Measurements from ENCODE around the gene TMEM147.

The TMEM147 gene

GRCh38 chr19:35546532-35546931, 1.1 kb downstream of the TMEM147 start:
- TF ChIP-seq ZNF274 (IDR thresholded peaks at IDR 0.05; ENCODE audit: low read depth, low read length) = no peak
- H3K4me3 ChIP-seq (ENCODE audit: low read length) = peak overlapping the region; percentile 83; the same call in 1 of the 2 replicates

- no peak overlapping the region for H3K4me3 ChIP-seq (ENCODE audit: low read length)
- no peak for TF ChIP-seq ZNF274 (IDR thresholded peaks at IDR 0.05; ENCODE audit: low read depth, low read length)
Measured at GRCh38 chr19:35549174-35549788, 3.9 kb downstream of the TMEM147 start.

- no peak overlapping the region for H3K4me3 ChIP-seq (ENCODE audit: low read length)
- TF ChIP-seq ZNF274 (IDR thresholded peaks at IDR 0.05; ENCODE audit: low read depth, low read length) = no peak
Measured at GRCh38 chr19:35549879-35550523, 4.6 kb downstream of the TMEM147 start.

- TF ChIP-seq ZNF274 (IDR thresholded peaks at IDR 0.05; ENCODE audit: low read depth, low read length) = no peak
- no peak overlapping the region for H3K4me3 ChIP-seq (ENCODE audit: low read length)
Measured at GRCh38 chr19:35551091-35551810, 5.8 kb downstream of the TMEM147 start.

- no peak overlapping the region for H3K4me3 ChIP-seq (ENCODE audit: low read length)
- no peak for TF ChIP-seq ZNF274 (IDR thresholded peaks at IDR 0.05; ENCODE audit: low read depth, low read length)
Measured at GRCh38 chr19:35552534-35553384, 7.3 kb downstream of the TMEM147 start.

- TF ChIP-seq ZNF274 (IDR thresholded peaks at IDR 0.05; ENCODE audit: low read depth, low read length) = no peak
- H3K4me3 ChIP-seq (ENCODE audit: low read length) = no peak overlapping the region
Measured at GRCh38 chr19:35553385-35554000, 8.1 kb downstream of the TMEM147 start.

GRCh38 chr19:35554076-35554475, 8.7 kb downstream of the TMEM147 start:
- no peak overlapping the region for H3K4me3 ChIP-seq (ENCODE audit: low read length)
- no peak for TF ChIP-seq ZNF274 (IDR thresholded peaks at IDR 0.05; ENCODE audit: low read depth, low read length)

GRCh38 chr19:35555301-35556005, 10.0 kb downstream of the TMEM147 start:
- TF ChIP-seq ZNF274 (IDR thresholded peaks at IDR 0.05; ENCODE audit: low read depth, low read length) = no peak
- no peak overlapping the region for H3K4me3 ChIP-seq (ENCODE audit: low read length)

- no peak for TF ChIP-seq ZNF274 (IDR thresholded peaks at IDR 0.05; ENCODE audit: low read depth, low read length)
Measured at GRCh38 chr19:35556025-35556590, 10.7 kb downstream of the TMEM147 start.

GRCh38 chr19:35556846-35557538, 11.6 kb downstream of the TMEM147 start:
- no peak for TF ChIP-seq ZNF274 (IDR thresholded peaks at IDR 0.05; ENCODE audit: low read depth, low read length)
- no peak overlapping the region for H3K4me3 ChIP-seq (ENCODE audit: low read length)

More at GRCh38 chr19:35556025-35556590, 10.7 kb downstream of the TMEM147 start:
- no peak overlapping the region for H3K4me3 ChIP-seq (ENCODE audit: low read length)

- TF ChIP-seq ZNF274 (IDR thresholded peaks at IDR 0.05; ENCODE audit: low read depth, low read length) = no peak
- peak overlapping the region; percentile 29; the same call in 1 of the 2 replicates for H3K4me3 ChIP-seq (ENCODE audit: low read length)
Measured at GRCh38 chr19:35557539-35558399, 12.3 kb downstream of the TMEM147 start.

All from GM08714 (cell line).